GM18861 (cell line): ENCODE measurements around the gene OR51E2.

Experiments used
- ATAC-seq: cut with Tn5 transposase; IDR thresholded peaks from one replicate; pipeline ENCODE4 v1.9.1; 2021; ENCODE audit not compliant: unreplicated experiment

OR51E2 gene

GRCh38 chr11:4664786-4665185 lies 32.9 kb downstream of the OR51E2 start:
- no peak for ATAC-seq

- no peak for ATAC-seq
These were observed 33.5 kb downstream of the OR51E2 start for GRCh38 chr11:4664183-4664582.

DNA sequence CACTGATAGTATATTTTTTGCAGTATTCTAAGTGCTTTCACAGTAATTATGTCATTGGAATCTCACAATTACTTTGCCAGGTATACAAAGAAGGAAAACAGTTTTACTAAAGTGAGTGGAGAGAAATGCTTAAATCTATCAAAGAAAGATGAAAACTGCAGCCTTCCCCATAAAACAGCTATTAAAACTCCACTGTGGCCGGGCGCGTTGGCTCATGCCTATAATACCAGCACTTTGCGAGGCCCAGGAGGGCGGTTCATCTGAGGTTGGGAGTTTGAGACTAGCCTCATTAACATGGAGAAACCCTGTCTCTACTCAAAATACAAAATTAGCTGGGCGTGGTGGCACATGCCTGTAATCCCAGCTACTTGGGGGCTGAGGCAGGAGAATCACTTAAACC lies 34.8 kb downstream of the OR51E2 start:
- ATAC-seq: no peak

DNA sequence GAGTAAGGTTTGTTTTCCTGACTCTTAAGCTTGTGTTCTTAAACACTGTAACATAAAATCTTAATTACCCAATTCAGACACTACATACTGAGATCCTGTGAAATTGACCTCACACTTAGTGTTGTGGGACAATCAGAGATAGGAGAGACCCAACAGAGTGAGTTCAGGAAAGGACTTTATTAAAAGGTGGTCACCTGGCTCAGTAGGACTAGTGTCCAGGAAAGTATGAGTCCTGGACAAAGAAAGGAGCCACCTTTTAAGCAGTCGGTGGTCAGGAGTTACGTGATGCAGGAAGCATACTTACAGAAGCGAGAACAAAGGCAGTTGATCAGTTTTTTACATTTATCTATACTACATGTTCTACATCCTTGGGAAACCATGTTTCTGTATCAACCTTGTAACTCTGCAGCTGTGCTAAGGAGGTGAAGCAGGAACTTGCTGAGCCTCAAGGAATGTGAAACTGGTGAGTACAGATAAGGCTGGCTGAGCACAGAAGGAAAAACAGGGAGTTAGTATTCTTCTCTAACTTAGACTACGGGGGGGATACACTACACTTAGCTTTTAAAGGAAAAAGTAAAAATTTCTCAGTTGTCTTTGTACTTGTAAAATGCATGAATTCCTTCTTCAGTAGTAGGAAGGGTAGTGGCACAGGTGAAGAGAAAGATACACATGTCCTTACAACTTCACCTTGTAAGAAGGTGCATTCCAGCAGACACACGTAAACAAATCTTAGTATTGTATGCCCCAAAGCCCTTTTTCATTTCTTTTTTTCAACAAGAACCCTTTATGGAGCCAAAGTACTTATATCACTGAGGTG lies 38.8 kb downstream of the OR51E2 start:
- no peak for ATAC-seq

DNA sequence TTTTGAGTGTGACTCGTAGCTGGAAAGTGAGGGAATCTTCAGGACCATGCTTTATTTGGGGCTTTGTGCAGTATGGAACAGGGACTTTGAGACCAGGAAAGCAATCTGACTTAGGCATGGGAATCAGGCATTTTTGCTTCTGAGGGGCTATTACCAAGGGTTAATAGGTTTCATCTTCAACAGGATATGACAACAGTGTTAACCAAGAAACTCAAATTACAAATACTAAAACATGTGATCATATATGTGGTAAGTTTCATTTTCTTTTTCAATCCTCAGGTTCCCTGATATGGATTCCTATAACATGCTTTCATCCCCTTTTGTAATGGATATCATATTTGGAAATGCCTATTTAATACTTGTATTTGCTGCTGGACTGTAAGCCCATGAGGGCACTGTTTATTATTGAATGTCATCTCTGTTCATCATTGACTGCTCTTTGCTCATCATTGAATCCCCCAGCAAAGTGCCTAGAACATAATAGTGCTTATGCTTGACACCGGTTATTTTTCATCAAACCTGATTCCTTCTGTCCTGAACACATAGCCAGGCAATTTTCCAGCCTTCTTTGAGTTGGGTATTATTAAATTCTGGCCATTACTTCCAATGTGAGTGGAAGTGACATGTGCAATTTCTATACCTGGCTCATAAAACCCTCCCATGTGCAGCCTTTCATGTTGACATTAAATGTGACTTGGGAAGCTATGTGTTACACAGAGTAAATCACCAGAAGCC lies 42.9 kb downstream of the OR51E2 start:
- no peak for ATAC-seq

DNA sequence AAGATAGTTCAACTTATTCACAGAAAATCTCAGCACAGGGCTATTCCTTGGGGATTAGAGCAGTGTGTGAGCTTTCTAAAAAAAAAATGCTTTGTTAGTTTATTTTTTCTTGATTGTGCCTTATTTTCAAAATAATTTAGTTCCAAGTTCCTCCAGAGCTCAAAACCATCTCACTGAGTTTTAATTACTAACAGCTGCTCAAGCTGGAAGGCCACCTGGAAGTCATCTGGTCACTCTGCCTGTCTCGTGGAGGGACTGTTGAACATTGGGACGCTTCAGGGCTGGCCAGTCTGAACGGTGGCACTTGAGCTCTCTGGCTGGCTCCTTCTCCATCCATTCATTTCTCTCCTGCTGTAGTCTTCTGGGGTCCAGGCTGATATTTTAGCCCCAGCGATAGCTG lies 49.9 kb downstream of the OR51E2 start:
- no peak for ATAC-seq

- ATAC-seq: no peak
These were observed 51.7 kb downstream of the OR51E2 start for GRCh38 chr11:4645974-4646373.

DNA sequence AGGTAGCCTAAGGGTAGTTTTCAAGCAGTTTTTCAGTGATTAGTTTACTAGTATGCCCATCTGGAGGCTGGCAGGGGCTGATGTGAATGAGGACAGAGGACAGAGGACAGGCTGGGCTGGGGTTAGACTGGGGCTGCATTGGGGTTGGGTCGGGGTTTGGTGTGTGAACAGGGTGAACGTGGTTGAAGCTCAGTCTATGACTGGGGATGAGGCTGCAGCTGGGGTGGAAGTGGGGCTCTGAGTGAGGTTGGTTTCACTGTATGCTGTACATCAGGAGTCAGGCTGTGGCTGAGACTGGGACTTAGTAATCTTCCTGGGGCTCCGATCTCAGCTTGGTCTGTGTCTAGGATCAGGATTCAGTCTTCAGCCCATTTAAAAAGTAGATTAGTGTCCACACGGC lies 53.4 kb downstream of the OR51E2 start:
- no peak for ATAC-seq

GRCh38 chr11:4643682-4644081 lies 54.0 kb downstream of the OR51E2 start, which contains the start of gene OR51E1:
Gene OR51E1, plus strand, starts transcription at chr11:4643982. Its CDS starts 8,545 bp downstream, at chr11:4652527.
- no peak for ATAC-seq

DNA sequence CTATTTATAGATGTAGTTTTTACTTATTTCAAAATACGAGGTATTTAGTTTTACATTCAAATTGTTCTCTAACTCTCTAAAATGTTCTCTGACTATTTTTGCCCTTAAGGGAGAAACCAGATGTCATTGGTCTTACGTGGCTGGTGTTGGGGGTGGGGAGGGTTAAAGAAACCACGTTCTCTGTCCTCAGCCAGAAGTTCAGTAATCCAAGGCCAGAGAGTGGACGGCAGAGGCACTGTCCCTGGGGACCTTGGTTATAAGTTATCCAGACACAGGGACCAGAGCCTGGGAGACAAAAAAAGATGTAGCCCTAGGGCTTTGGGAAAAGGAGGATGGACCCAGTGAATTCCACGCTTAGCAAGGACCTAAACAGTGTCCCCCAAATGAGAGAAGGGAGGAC lies 54.6 kb downstream of the OR51E2 start:
- no peak for ATAC-seq

DNA sequence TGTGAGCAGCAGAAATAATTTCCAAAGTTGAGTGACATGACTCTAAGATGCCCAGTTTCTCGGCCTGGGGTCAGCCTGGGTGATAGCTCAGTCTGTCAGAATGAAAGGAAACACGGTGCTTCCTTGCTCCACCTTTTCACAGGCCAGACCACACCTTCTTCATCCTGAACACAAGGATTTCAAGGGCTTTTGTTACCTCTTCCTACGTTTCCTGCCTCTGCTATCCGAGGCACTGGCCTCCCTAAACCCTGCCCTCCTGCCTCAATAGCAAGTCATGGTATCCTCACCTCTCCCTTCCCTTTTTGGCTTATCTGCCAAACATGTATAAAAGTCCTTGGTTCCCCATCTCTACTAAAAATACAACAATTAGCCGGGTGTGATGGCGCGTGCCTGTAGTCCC lies 55.6 kb downstream of the OR51E2 start:
- no peak for ATAC-seq

DNA sequence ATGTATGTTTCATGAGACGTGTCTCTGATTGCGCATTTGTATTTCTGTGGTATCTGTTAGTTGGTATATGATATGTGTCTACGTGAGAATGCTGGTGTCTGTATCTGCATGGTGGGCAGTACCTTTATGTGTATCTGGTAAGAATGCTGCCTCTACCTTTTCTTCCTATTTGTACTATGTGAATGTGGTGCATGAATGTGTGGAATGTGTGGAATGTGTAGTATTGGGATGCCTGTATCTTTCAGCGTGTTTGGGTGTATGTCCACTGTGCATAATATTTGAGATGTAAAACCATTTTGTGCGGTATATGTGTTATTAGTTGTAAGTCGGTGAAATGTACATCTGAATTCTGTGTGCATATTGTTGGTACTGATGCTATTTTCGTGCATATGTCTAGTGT lies 56.2 kb downstream of the OR51E2 start:
- no peak for ATAC-seq

DNA sequence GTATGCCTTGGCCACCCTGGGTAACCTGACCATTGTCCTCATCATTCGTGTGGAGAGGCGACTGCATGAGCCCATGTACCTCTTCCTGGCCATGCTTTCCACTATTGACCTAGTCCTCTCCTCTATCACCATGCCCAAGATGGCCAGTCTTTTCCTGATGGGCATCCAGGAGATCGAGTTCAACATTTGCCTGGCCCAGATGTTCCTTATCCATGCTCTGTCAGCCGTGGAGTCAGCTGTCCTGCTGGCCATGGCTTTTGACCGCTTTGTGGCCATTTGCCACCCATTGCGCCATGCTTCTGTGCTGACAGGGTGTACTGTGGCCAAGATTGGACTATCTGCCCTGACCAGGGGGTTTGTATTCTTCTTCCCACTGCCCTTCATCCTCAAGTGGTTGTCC lies 57.7 kb downstream of the OR51E2 start:
- no peak for ATAC-seq

GRCh38 chr11:4637662-4638047 lies 60.0 kb downstream of the OR51E2 start:
- no peak for ATAC-seq

- peak; percentile 88 for ATAC-seq
These were observed 60.5 kb downstream of the OR51E2 start, which contains the start of gene OR51D1 for GRCh38 chr11:4636962-4637661. Gene OR51D1, plus strand, starts transcription at chr11:4637477. Its CDS starts 2,314 bp downstream, at chr11:4639791.

- no peak for ATAC-seq
These were observed 61.5 kb downstream of the OR51E2 start for GRCh38 chr11:4636136-4636535.
